A673 (cell line): ENCODE results near the gene PLK2.
A peak's percentile ranks its signal among the peaks of the same experiment; 100 is the strongest.

Experiments used
- EZH2 ChIP-seq: fragments of 200-600 bp; sonication (generic); IDR thresholded peaks from 2 replicates; pipeline ENCODE4 v1.6.1; 2017; ENCODE audit warnings: borderline replicate concordance, low read depth, mild to moderate bottlenecking, mixed read lengths, antibody characterized with exemption, low read length; ENCODE audit not compliant: poor library complexity, severe bottlenecking
- TF ChIP-seq, protein P1 (sequence below): fragments of 300-800, 200-600 bp; sonication (generic); conservative IDR thresholded peaks from 2 replicates; pipeline ENCODE4 v1.5.1; 2017; ENCODE audit warnings: low read depth, mild to moderate bottlenecking, antibody characterized with exemption, low read length, moderate library complexity, mixed read lengths

GRCh38 chr5:58462623-58463230 lies 2.8 kb upstream of the PLK2 start:
- TF ChIP-seq, protein P1, sequence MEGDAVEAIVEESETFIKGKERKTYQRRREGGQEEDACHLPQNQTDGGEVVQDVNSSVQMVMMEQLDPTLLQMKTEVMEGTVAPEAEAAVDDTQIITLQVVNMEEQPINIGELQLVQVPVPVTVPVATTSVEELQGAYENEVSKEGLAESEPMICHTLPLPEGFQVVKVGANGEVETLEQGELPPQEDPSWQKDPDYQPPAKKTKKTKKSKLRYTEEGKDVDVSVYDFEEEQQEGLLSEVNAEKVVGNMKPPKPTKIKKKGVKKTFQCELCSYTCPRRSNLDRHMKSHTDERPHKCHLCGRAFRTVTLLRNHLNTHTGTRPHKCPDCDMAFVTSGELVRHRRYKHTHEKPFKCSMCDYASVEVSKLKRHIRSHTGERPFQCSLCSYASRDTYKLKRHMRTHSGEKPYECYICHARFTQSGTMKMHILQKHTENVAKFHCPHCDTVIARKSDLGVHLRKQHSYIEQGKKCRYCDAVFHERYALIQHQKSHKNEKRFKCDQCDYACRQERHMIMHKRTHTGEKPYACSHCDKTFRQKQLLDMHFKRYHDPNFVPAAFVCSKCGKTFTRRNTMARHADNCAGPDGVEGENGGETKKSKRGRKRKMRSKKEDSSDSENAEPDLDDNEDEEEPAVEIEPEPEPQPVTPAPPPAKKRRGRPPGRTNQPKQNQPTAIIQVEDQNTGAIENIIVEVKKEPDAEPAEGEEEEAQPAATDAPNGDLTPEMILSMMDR: peak; percentile 66
- no peak for TF ChIP-seq EZH2
